Liver (tissue), 3 donors: ENCODE results near the gene NEK6.

Experiments
- HNF4A ChIP-seq, 2 donors: conservative IDR thresholded peaks; 2 replicates each; pipeline ENCODE4 v1.6.1; 2016; ENCODE audit warnings: antibody characterized with exemption in 2 of 2, mild to moderate bottlenecking in 2 of 2
- JUND ChIP-seq, 2 donors: IDR thresholded peaks; 2 replicates each; pipeline ENCODE4 v1.6.1; 2016; ENCODE audit warnings: antibody characterized with exemption in 2 of 2
- NR2F2 ChIP-seq: IDR thresholded peaks from 2 replicates; pipeline ENCODE4 v1.6.1; 2016; ENCODE audit warnings: antibody characterized with exemption
- RAD21 ChIP-seq, 2 donors: IDR thresholded peaks; 2 replicates each; pipeline ENCODE4 v1.6.1; 2016; ENCODE audit warnings: antibody characterized with exemption in 2 of 2, mild to moderate bottlenecking in 2 of 2
- RXRA ChIP-seq, 2 donors: IDR thresholded peaks; 2 replicates each; pipeline ENCODE4 v1.6.1; 2017 to 2018; ENCODE audit warnings: antibody characterized with exemption in 2 of 2, mild to moderate bottlenecking in 1 of 2
- SP1 ChIP-seq: IDR thresholded peaks from 2 replicates; pipeline ENCODE4 v1.6.1; 2018; ENCODE audit warnings: antibody characterized with exemption, mild to moderate bottlenecking
- YY1 ChIP-seq: IDR thresholded peaks from 2 replicates; pipeline ENCODE4 v1.6.1; 2016; ENCODE audit warnings: antibody characterized with exemption, mild to moderate bottlenecking
- TF ChIP-seq, protein P1 (sequence below): fragments of 150-350 bp; IDR thresholded peaks from 2 replicates; pipeline ENCODE4 v1.5.1; 2017; ENCODE audit warnings: improper control_type of control experiment, low read depth, low read length; ENCODE audit not compliant: missing input control
- TF ChIP-seq, protein P2 (sequence below): IDR thresholded peaks from 2 replicates; pipeline ENCODE4 v1.6.1; 2016; ENCODE audit warnings: antibody characterized with exemption
- TF ChIP-seq, protein P3 (sequence below): IDR thresholded peaks from 2 replicates; pipeline ENCODE4 v1.6.1; 2016; ENCODE audit warnings: antibody characterized with exemption
- TF ChIP-seq, protein P4 (sequence below): IDR thresholded peaks from 2 replicates; pipeline ENCODE4 v1.6.1; 2016; ENCODE audit warnings: antibody characterized with exemption, mild to moderate bottlenecking
- donor health status: healthy.
- donor health status: healthy.

DNA sequence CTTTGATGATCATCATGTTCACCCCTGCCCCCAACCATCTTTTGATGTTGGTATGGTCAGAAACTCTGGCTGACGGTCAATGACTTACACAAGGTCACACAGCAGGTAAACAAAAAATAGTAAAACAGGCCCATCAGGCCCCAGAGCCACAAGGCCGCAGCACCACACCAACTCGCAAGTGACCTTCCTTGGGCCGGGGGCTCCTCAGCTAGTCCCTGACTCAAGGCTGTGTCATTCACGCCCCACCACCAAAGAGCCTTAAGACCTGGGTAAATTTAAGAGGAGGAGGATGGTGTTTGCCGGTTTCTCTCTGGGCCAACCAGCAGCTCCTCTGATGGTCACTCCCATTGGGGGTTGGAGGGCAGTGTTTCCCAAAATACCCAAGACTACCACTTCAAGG lies 101.7 kb downstream of the NEK6 start:
- TF ChIP-seq YY1, result no peak
- TF ChIP-seq, protein P1, sequence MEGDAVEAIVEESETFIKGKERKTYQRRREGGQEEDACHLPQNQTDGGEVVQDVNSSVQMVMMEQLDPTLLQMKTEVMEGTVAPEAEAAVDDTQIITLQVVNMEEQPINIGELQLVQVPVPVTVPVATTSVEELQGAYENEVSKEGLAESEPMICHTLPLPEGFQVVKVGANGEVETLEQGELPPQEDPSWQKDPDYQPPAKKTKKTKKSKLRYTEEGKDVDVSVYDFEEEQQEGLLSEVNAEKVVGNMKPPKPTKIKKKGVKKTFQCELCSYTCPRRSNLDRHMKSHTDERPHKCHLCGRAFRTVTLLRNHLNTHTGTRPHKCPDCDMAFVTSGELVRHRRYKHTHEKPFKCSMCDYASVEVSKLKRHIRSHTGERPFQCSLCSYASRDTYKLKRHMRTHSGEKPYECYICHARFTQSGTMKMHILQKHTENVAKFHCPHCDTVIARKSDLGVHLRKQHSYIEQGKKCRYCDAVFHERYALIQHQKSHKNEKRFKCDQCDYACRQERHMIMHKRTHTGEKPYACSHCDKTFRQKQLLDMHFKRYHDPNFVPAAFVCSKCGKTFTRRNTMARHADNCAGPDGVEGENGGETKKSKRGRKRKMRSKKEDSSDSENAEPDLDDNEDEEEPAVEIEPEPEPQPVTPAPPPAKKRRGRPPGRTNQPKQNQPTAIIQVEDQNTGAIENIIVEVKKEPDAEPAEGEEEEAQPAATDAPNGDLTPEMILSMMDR, result no peak
- TF ChIP-seq, protein P2, sequence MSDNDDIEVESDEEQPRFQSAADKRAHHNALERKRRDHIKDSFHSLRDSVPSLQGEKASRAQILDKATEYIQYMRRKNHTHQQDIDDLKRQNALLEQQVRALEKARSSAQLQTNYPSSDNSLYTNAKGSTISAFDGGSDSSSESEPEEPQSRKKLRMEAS, result no peak
- TF ChIP-seq, protein P3, sequence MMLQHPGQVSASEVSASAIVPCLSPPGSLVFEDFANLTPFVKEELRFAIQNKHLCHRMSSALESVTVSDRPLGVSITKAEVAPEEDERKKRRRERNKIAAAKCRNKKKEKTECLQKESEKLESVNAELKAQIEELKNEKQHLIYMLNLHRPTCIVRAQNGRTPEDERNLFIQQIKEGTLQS, result no peak
- no peak for TF ChIP-seq SP1
- no peak for TF ChIP-seq RAD21 (IDR thresholded peaks at IDR 0.05)
- TF ChIP-seq NR2F2, result no peak
- no peak for TF ChIP-seq HNF4A (conservative IDR thresholded peaks at IDR 0.05)
- no peak for TF ChIP-seq JUND (IDR thresholded peaks at IDR 0.05)
- TF ChIP-seq, protein P4, sequence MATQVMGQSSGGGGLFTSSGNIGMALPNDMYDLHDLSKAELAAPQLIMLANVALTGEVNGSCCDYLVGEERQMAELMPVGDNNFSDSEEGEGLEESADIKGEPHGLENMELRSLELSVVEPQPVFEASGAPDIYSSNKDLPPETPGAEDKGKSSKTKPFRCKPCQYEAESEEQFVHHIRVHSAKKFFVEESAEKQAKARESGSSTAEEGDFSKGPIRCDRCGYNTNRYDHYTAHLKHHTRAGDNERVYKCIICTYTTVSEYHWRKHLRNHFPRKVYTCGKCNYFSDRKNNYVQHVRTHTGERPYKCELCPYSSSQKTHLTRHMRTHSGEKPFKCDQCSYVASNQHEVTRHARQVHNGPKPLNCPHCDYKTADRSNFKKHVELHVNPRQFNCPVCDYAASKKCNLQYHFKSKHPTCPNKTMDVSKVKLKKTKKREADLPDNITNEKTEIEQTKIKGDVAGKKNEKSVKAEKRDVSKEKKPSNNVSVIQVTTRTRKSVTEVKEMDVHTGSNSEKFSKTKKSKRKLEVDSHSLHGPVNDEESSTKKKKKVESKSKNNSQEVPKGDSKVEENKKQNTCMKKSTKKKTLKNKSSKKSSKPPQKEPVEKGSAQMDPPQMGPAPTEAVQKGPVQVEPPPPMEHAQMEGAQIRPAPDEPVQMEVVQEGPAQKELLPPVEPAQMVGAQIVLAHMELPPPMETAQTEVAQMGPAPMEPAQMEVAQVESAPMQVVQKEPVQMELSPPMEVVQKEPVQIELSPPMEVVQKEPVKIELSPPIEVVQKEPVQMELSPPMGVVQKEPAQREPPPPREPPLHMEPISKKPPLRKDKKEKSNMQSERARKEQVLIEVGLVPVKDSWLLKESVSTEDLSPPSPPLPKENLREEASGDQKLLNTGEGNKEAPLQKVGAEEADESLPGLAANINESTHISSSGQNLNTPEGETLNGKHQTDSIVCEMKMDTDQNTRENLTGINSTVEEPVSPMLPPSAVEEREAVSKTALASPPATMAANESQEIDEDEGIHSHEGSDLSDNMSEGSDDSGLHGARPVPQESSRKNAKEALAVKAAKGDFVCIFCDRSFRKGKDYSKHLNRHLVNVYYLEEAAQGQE, result no peak
- no peak for TF ChIP-seq RXRA (IDR thresholded peaks at IDR 0.05)
